Amniotic stem cell (primary cell): ENCODE results near the gene MKI67.

Experiments used
- DNase-seq: peaks from one replicate; lab custom pipeline; 2025; lab: John Stamatoyannopoulos, UW

Gene MKI67

GRCh38 chr10:128051548-128051947 lies 74.7 kb downstream of the MKI67 start:
- no peak for DNase-seq

GRCh38 chr10:128050936-128051335 lies 75.3 kb downstream of the MKI67 start:
- no peak for DNase-seq

- no peak for DNase-seq
These were observed 76.1 kb downstream of the MKI67 start for GRCh38 chr10:128050121-128050516.

GRCh38 chr10:128049226-128050120 lies 76.8 kb downstream of the MKI67 start:
- no peak for DNase-seq

- no peak for DNase-seq
These were observed 77.4 kb downstream of the MKI67 start for GRCh38 chr10:128048819-128049210.

GRCh38 chr10:128047991-128048818 lies 78.0 kb downstream of the MKI67 start:
- DNase-seq = no peak

GRCh38 chr10:128047351-128047750 lies 78.9 kb downstream of the MKI67 start:
- DNase-seq = no peak

- no peak for DNase-seq
These were observed 79.3 kb downstream of the MKI67 start for GRCh38 chr10:128046953-128047290.
